M059J (cell line): ENCODE data around the gene MAB21L2. TPM values are rescaled to one million over a fixed set of nuclear protein-coding genes. Genes with fewer than 3 reads are reported as not detected.
A peak's percentile ranks its signal among the peaks of the same experiment; 100 is the strongest.
"Not testable (repeated sequence)": the region's sequence is repeated elsewhere in the genome, so short reads cannot be mapped to it uniquely, and the experiment has no call there.

Experiments
- DNase-seq: peaks from one replicate; pipeline ENCODE4 v3.0.0-alpha.2; 2012; ENCODE audit warnings: low read depth
- total RNA-seq: library from RNA; depleted of rRNA; stranded (reverse); fragments of >200 nt; shearing (Covaris generic); gene quantifications from 2 replicates; pipeline ENCODE4 v1.2.3, GENCODE V29; 2014; rRNA removed

MAB21L2 gene
- 4.4 and 5.3 TPM in 2 replicates for total RNA-seq

- DNase-seq, result peak; percentile 50
These were observed at the start of gene MAB21L2 for GRCh38 chr4:150582146-150582872. MAB21L2 (plus strand) TSS chr4:150582151; CDS start chr4:150583030, 879 bp downstream.

DNA sequence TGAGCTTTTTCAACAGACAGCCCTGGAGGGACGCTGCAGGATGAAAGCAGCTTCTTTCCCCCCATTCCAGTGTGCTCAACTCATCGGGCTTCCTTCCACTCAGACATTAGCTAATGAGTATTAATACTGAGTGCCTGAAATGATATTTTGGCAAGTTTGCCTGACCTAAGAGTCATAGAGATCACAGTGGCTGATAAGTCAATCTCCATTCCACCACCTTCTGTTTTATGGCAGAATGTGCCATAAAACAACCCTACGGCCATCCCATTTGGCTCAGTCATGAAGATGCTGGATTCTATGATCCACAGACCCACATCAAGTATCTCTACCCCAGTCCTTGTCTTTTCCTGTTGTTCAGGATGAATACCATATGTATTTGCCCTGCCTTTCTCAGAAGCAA, 48.3 kb upstream of the MAB21L2 start:
- DNase-seq, result no peak

DNA sequence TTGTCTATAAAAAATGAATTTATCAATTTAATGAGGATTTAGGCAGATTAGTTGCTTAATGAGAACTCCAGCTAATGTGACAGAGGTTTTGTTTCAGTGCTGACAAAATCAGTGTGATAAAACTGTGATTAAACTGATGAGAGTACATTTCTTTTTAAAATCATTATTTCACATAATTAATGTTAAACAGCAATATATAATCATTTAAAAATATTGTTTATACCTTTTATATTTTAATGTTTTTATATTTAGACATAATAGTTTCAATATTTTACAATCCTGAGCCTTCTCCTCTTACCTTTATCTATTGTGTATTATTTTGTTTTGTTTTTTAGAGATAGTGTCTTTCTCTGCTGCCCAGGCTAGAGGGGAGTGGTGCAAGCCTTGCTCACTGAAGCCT, 47.1 kb upstream of the MAB21L2 start:
- DNase-seq, result no peak

- DNase-seq, result not testable (repeated sequence)
These were observed 44.0 kb upstream of the MAB21L2 start for GRCh38 chr4:150537911-150538310.

GRCh38 chr4:150540536-150540935, 41.4 kb upstream of the MAB21L2 start:
- DNase-seq, result no peak

GRCh38 chr4:150540959-150541360, 41.0 kb upstream of the MAB21L2 start:
- DNase-seq, result no peak

- no peak for DNase-seq
These were observed 40.3 kb upstream of the MAB21L2 start for GRCh38 chr4:150541681-150542080.

DNA sequence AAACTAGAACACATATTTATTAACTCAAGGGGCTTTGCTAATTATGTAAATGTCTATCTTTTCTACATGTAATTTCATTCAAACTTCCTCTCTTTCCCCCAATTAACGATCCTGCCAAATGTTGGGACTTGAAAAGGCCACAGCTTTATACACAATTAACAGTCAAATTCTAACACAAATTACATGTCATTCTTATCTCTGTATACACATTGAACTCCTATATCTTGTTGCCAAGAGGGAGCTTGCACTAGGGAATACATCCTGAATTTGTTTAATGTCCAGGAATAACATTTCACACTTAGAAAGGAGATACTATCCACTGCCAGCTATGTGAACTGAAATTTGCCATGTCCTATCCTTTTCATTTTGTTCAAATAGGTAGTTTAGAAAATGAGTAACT, 38.9 kb upstream of the MAB21L2 start:
- no peak for DNase-seq

- DNase-seq, result no peak
These were observed 35.7 kb upstream of the MAB21L2 start for GRCh38 chr4:150546286-150546685.

DNA sequence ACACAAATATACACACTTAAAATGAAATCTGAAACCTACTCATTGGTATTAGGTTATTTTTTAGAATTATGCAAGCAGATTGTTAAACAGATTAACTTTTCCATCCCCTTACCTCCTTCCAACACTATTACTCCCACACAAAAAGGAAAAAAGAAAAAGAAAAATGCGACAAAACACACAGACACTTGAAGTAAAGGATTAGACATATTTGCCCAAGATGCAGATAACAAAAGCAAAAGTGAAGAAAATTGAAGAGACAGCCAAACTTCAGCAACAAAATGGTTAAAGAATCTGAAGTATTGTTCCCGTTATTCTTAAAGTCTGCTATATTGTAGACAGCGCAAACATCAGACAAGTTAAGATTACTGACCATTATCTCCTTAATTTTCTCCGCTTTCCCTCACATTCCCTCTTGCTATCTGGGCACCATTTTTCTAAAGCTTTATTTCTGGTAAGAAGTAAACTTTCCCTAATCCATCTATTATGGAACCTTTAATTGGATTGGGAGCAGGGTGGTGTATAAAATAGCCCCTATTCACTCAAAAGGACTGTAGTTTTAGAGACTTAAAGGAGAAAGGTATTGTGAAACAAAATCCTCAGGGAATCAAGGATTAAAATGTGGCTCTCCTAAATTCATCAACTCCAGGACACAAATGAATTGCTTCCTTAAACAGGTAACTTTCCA, 34.7 kb upstream of the MAB21L2 start:
- no peak for DNase-seq

GRCh38 chr4:150557811-150558210, 24.1 kb upstream of the MAB21L2 start:
- not testable (repeated sequence) for DNase-seq

- no peak for DNase-seq
These were observed 20.7 kb upstream of the MAB21L2 start for GRCh38 chr4:150561143-150561737.

GRCh38 chr4:150562250-150562649, 19.7 kb upstream of the MAB21L2 start:
- no peak for DNase-seq

GRCh38 chr4:150562751-150563150, 19.2 kb upstream of the MAB21L2 start:
- DNase-seq, result no peak

- DNase-seq, result not testable (repeated sequence)
These were observed 17.0 kb upstream of the MAB21L2 start for GRCh38 chr4:150564967-150565366.

- no peak for DNase-seq
These were observed 14.9 kb upstream of the MAB21L2 start for GRCh38 chr4:150567070-150567469.

DNA sequence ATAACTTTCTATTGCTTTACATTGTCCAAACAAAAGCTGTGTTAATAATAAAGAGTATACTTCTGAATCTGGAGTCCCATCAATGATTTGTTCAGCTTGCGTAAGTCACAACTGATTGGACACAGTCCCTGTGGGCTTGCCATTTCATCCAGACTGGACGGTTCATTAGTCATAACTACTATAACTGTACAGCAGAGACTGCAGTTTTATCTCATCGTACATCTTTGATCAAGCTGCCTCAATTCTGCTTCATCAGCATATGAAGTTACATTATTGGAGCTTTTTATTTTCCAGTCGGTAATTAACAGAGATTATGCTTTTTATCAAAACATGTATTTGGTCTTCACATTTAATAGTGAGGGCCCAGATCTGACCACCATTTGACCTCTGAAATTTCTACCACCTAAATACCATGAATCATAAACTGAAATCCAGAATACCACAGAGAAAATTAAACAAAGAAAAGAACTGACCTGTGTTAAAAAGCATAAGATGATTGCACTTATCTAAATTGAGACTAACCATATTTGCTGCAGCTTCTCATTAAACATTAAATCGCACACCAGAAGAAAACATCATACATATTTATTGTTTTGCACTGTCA, 12.5 kb upstream of the MAB21L2 start:
- DNase-seq, result peak; percentile 77

GRCh38 chr4:150569998-150570535, 11.9 kb upstream of the MAB21L2 start:
- no peak for DNase-seq

DNA sequence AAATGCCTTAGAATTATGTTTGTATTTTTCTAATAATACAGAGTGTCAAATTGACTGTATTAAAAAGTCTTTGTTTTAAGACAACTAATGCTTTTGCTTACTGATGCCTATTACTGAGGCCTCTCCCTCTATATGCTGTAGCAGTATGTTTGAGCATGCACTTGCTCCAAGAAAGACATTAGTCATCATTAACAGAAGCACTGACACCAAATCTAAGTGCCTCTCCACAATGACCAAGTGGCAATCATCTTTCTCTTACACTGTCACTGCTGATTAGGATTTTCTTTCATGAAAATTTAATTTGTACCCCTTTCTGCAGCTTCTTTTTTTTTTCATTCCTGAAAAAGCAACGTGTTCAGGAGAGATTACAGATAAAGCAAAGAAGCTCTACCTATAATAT, 11.1 kb upstream of the MAB21L2 start:
- peak; percentile 8 for DNase-seq

- DNase-seq, result no peak
These were observed 9.0 kb upstream of the MAB21L2 start for GRCh38 chr4:150572704-150573504.

DNA sequence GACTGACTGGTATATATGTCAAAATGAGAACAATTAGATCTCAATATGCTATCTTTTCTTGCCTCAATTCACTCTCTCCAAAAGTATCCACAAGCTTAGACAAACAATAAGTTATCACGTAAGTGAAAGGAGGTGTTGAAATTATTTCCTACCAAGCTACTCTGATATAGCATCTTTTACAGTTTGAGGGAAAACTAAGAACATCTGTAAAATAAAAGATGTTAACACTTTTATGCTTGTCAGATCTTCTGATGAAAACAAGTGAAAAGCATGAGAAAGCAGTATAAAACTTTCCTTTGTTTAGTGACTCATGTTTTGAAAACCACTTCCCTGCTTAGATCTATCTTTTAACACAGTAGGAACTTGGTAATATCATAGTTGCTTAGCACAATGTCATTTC, 8.4 kb upstream of the MAB21L2 start:
- DNase-seq, result peak; percentile 45
